NT2/D1 (cell line): ENCODE measurements around the gene MAPK12.

Experiments used
- SUZ12 ChIP-seq: IDR thresholded peaks from 2 replicates; pipeline ENCODE4 v1.6.1; 2011; ENCODE audit not compliant: insufficient read length, insufficient read depth; ENCODE audit errors: extremely low read depth
- YY1 ChIP-seq: IDR thresholded peaks from 2 replicates; pipeline ENCODE4 v1.6.1; 2011; ENCODE audit not compliant: insufficient read length, insufficient read depth
- ZNF274 ChIP-seq: IDR thresholded peaks from 2 replicates; pipeline ENCODE4 v1.6.1; 2011; ENCODE audit warnings: mild to moderate bottlenecking, low read depth, low read length

GRCh38 chr22:50220603-50221409 is 40.7 kb downstream of the MAPK12 start:
- no peak for TF ChIP-seq YY1
- no peak for TF ChIP-seq ZNF274
- TF ChIP-seq SUZ12 = no peak
